ENCODE measurements around the gene CIAO1. TPM values are rescaled to one million over a fixed set of nuclear protein-coding genes. Genes with fewer than 3 reads are reported as not detected.
"Not testable (repeated sequence)": the region's sequence is repeated elsewhere in the genome, so short reads cannot be mapped to it uniquely, and the experiment has no call there.

Gene CIAO1
- 100 to 1,000 TPM; 106 to 114 (median 109) TPM for total RNA-seq

DNA sequence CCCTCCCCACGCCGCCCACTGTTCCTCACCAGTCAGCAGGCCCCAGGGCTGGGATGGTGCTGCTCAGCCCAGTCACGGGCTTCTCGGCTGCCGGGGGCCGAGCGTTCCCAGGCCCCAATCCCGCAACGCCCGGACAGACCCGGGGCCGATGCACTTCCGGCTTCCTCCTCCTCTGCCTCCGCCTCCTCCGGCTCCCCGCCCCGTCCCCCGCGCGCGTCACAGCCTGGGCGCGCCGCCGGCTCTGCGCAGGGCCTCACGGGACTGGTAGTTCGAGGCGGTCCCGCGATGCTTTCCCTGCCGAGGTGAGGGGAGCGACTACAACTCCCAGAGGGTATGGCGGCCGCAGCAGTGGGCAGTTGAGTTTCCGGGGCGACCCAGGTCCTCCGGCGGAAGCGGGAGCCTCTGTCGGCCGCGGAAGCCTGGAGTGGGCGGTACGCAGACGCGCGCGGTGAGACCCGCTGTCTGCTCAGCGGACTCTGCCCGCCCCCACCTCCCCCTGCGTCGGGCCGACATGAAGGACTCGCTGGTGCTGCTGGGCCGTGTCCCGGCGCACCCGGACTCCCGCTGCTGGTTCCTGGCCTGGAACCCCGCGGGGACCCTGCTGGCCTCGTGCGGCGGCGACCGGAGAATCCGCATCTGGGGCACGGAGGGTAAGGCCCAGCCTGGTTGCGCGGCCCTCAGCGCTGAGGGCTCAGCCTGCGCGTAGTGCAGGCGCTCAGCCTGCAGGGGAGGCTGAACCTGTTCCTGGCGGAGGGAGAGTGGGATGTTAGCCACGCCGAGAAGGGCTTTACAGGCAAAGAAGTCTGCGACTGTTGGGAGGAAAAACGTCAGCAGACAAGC, at the start of gene CIAO1, which contains the start of gene TMEM127:
TSS of gene CIAO1 (plus strand) at position 386 of the 840 bp plus-strand sequence. CDS start at position 512, 126 bp downstream.
TSS of gene TMEM127 (minus strand) at position 158 of the 840 bp plus-strand sequence. CDS start 616 bp downstream, outside the sequence.
- peaks cover 20% of the 10 kb centered on the region for H3K36me3 Mint-ChIP-seq (ENCODE audit: insufficient read depth)
- peak within 1 kb of the TSS; percentile 99 for H3K4me3 Mint-ChIP-seq
- DNase-seq (peak; percentile 96), ATAC-seq (peak; percentile 94 to 95)
- H3K27me3 Mint-ChIP-seq (ENCODE audit: low read depth), result no peaks in the 10 kb centered on the region
- H3K9me3 Mint-ChIP-seq, result no peaks in the 10 kb centered on the region
- peaks cover 50% of the 10 kb centered on the region for H3K4me1 Mint-ChIP-seq (ENCODE audit: low read depth)

DNA sequence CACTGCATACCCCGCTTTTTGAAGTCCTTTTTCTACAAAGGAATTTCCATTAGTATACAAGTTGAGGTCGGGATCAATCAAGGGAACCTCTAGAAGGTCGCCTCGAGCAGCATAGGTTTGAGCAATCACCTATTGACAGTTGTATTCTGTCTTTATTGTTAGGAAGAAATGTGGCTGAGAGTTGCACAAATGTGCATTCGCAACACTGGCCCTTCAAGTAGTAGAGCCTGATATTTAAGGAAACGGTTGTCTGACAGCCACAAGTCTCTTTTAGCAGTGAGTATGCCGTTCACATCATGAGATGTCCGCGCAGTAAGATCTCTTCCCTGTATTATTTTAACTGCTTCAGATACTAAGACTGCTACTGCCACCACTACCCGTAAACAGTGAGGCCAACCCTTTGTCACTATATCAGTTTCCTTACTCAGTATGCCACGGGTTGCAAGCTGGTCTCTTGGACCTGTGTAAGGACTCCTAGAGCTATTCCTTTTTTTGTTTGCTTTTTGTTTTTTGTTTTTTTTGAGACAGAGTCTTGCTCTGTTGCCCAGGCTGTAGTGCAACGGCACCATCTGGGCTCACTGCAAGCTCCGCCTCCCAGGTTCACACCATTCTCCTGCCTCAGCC, 47.4 kb upstream of the CIAO1 start:
- ATAC-seq (no peak), DNase-seq (no peak)
- no peaks in the 10 kb centered on the region for H3K9me3 Mint-ChIP-seq
- H3K27me3 Mint-ChIP-seq (ENCODE audit: low read depth), result no peaks in the 10 kb centered on the region
- H3K4me3 Mint-ChIP-seq, result no peak overlapping the region
- H3K36me3 Mint-ChIP-seq (ENCODE audit: insufficient read depth), result no peaks in the 10 kb centered on the region
- H3K4me1 Mint-ChIP-seq (ENCODE audit: low read depth), result no peaks in the 10 kb centered on the region

DNA sequence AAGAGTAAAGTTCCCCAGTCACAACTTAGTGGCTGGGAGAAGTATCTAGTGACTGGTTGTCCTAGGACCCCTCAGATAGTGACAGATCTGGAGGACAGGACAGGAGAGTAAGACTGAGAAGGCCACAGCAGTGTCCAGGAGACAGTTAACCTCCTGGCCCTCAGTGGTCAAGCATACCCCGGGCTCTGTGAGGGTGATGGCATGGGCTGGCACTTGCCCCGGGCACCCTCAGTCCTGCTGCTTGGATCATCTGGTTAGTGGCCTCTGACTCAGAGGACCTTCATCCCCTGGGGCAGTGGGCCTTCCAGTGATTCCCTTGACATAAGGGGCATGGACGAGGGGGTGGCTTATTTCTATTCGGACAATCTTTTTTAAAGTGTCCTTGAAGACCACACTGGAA, 46.1 kb upstream of the CIAO1 start:
- H3K36me3 Mint-ChIP-seq (ENCODE audit: insufficient read depth); H3K9me3 Mint-ChIP-seq; H3K27me3 Mint-ChIP-seq (ENCODE audit: low read depth); H3K4me3 Mint-ChIP-seq; ATAC-seq; DNase-seq; H3K4me1 Mint-ChIP-seq (ENCODE audit: low read depth): not testable (repeated sequence)

DNA sequence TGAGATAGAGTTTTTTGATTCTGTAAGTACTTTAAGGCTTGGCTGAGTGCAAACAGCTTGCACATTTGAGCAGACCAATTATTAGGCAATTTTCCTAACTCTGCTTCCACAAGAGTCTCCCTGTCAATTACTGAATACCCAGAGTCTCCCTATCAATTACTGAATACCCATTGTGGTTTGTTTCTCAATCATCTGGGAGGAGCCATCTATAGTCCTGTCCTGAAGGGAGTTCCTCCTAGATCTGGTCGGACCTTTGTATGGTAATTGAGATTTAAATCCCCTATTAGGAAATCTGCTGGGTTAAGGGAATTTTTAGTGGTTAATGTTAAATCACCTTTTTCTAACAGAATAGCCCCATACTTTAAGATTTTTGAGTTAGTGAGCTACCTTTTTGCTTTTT, 44.9 kb upstream of the CIAO1 start:
- not testable (repeated sequence) for H3K36me3 Mint-ChIP-seq (ENCODE audit: insufficient read depth); H3K9me3 Mint-ChIP-seq; ATAC-seq; H3K27me3 Mint-ChIP-seq (ENCODE audit: low read depth); H3K4me3 Mint-ChIP-seq; H3K4me1 Mint-ChIP-seq (ENCODE audit: low read depth); DNase-seq

DNA sequence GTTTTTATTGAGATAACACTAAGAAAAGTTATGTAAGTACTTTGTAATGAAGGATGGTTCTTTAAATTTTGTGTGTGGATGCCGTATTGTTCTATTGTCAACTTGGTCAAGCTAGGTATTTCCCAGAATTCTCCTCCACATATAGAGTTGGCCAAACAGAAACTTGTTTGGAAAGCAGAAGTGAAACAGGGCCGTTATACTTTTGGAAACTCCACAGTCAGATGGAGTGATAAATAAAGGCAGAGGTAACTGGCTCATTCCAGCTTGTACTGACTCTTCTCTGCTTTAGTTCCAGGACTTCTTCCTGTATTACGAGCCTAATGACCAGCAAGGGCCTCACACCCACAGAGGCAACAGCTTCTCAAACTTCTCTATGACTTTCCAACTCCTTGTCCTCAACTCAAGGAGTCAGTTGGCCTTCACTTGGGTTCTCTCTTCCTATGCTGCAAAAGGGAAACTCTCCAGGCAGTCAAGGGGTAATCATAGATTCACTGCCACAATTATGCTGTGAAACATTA, 41.0 kb upstream of the CIAO1 start:
- no peak for ATAC-seq
- Mint-ChIP-seq H3K27me3 (ENCODE audit: low read depth) (no peaks in the 10 kb centered on the region), H3K4me1 (ENCODE audit: low read depth) (peaks cover 3% of the 10 kb centered on the region), H3K36me3 (ENCODE audit: insufficient read depth) (no peaks in the 10 kb centered on the region), H3K9me3 (no peaks in the 10 kb centered on the region), H3K4me3 (no peak overlapping the region)
- no peak for DNase-seq

DNA sequence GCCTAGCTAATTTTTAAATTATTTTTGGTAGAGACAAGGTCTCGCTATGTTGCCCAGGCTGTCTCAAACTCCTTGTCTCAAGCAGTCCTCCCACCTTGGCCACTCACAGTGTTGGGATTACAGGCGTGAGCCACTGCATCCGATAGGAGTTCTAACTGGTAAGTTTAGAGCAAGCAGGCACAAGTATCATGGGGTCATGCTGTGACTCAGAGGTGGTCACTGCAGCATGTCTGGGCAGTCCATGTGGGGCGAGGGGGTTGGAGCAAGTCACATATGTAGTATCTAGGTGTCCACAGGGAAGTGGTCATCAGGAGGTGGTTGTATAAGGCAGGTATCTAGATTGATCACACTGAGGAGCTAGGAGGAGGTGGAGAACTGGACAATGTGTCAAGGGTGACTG, 34.7 kb upstream of the CIAO1 start:
- ATAC-seq (no peak), DNase-seq (no peak)
- Mint-ChIP-seq H3K27me3 (ENCODE audit: low read depth) (no peaks in the 10 kb centered on the region), H3K4me3 (no peak overlapping the region), H3K36me3 (ENCODE audit: insufficient read depth) (peaks cover 7% of the 10 kb centered on the region), H3K9me3 (no peaks in the 10 kb centered on the region), H3K4me1 (ENCODE audit: low read depth) (peaks cover 2% of the 10 kb centered on the region)

DNA sequence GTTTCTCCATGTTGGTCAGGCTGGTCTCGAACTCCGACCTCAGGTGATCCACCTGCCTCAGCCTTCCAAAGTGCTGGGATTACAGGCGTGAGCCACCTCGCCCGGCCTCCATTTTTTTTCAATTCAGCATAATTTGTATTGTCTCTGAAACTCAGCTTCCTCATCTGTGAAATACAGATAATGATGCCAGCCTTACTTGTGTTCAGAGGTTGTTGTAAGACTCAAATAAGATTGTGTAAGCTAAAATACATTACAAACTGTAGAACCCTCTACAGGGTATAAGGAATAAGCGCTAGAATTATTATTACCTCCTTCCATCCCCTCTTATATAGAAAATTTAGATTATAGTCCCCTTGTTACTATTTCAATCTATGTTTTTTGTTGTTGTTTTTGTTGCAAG, 32.6 kb upstream of the CIAO1 start:
- no peak overlapping the region for H3K4me3 Mint-ChIP-seq
- ATAC-seq, result no peak
- peaks cover 2% of the 10 kb centered on the region for H3K4me1 Mint-ChIP-seq (ENCODE audit: low read depth)

DNA sequence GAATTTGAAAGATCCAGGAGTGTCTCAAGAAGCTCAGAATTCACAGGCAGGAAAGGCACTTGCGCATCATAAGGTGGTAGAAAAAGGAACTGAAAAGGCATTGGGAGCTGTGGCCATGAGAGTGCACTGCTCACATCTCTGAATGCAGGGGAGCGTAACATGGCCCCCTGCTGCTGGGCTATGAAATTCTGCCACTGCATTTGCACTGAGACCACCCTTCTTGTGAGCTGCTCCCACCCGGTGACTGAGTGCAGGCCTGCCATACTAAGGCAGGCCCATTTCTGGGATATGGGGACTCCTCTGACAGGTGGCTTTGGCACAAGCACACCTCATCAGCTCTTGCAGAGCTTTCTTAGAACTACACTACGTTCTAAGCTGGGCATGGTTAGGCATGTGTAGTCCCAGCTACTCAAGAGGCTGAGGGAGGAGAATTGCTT, 32.1 kb upstream of the CIAO1 start:
- no peak for ATAC-seq
- Mint-ChIP-seq H3K4me1 (ENCODE audit: low read depth) (peaks cover 2% of the 10 kb centered on the region), H3K27me3 (ENCODE audit: low read depth) (no peaks in the 10 kb centered on the region)

More for the DNA sequence above, 32.6 kb upstream of the CIAO1 start:
- H3K27me3 Mint-ChIP-seq (ENCODE audit: low read depth), result no peaks in the 10 kb centered on the region
- H3K9me3 Mint-ChIP-seq, result no peaks in the 10 kb centered on the region
- peaks cover 9% of the 10 kb centered on the region for H3K36me3 Mint-ChIP-seq (ENCODE audit: insufficient read depth)
- DNase-seq, result no peak

DNA sequence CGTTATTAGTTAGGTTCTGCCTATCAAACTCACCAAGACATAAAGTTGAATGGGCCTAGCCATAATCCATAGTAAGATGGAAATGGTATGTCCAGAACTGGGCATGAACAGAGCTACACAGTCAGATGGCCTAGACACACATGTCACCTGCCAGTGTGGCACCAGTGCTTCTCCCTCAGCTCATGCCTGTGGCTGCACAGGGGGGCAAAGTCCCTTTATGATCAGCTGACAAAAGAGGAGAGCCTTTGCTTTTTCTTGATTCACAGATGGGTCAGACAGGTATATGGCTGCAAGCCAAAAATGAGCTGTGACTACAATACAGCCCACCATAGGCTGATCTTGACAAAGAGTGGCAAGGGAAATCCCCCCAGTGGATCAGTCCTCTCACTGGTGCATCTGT, 29.1 kb upstream of the CIAO1 start:
- no peak for ATAC-seq
- Mint-ChIP-seq H3K27me3 (ENCODE audit: low read depth) (no peaks in the 10 kb centered on the region), H3K36me3 (ENCODE audit: insufficient read depth) (peaks cover 9% of the 10 kb centered on the region), H3K4me3 (no peak overlapping the region), H3K9me3 (no peaks in the 10 kb centered on the region), H3K4me1 (ENCODE audit: low read depth) (peaks cover 16% of the 10 kb centered on the region)
- DNase-seq, result no peak

More for the DNA sequence above, 32.1 kb upstream of the CIAO1 start:
- peaks cover 9% of the 10 kb centered on the region for H3K36me3 Mint-ChIP-seq (ENCODE audit: insufficient read depth)
- no peak for DNase-seq
- no peak overlapping the region for H3K4me3 Mint-ChIP-seq
- H3K9me3 Mint-ChIP-seq, result no peaks in the 10 kb centered on the region

DNA sequence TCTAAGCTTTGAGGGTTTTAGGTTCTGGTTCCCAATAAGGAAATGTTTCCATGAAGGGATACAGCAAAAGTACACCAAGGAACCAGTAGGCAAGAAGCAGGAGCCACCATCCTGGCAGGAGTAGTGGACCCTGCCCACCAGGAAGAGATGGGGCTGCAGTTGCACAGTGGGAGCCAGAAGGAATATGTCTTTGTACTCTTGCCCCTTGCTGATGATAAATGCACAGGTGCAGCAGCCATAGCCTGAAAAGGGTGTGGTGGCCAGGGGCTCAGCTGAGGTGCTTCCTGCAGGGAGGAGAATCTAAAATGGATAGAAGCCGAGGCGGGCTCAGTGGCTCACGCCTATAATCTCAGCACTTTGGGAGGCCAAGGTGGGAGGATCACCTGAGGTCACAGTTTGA, 27.8 kb upstream of the CIAO1 start:
- DNase-seq (no peak), ATAC-seq (no peak)
- Mint-ChIP-seq H3K27me3 (ENCODE audit: low read depth) (no peaks in the 10 kb centered on the region), H3K4me3 (no peak overlapping the region), H3K4me1 (ENCODE audit: low read depth) (peaks cover 28% of the 10 kb centered on the region), H3K9me3 (no peaks in the 10 kb centered on the region), H3K36me3 (ENCODE audit: insufficient read depth) (peaks cover 9% of the 10 kb centered on the region)

DNA sequence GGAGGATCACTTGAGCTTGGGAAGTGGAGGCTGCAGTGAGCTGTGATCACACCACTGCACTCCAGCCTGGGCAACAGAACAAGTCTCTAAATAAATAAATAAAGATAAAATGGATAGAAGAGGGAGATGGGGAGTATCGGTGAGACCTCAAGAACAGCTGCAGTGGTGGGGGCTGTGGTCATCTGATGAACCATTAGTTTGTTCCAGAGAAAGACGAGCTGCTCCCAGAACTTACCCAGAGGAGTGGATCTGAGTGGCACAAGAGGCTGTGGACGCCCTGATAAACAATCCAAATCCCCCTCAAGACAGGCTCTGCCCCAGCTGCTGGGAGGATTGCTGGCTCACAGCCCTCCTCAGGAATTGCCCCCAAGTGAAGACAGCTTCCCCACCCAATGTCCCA, 26.9 kb upstream of the CIAO1 start:
- Mint-ChIP-seq H3K4me3 (no peak overlapping the region), H3K36me3 (ENCODE audit: insufficient read depth) (peaks cover 9% of the 10 kb centered on the region), H3K4me1 (ENCODE audit: low read depth) (peaks cover 26% of the 10 kb centered on the region), H3K27me3 (ENCODE audit: low read depth) (no peaks in the 10 kb centered on the region), H3K9me3 (no peaks in the 10 kb centered on the region)
- ATAC-seq, result no peak
- DNase-seq, result no peak

DNA sequence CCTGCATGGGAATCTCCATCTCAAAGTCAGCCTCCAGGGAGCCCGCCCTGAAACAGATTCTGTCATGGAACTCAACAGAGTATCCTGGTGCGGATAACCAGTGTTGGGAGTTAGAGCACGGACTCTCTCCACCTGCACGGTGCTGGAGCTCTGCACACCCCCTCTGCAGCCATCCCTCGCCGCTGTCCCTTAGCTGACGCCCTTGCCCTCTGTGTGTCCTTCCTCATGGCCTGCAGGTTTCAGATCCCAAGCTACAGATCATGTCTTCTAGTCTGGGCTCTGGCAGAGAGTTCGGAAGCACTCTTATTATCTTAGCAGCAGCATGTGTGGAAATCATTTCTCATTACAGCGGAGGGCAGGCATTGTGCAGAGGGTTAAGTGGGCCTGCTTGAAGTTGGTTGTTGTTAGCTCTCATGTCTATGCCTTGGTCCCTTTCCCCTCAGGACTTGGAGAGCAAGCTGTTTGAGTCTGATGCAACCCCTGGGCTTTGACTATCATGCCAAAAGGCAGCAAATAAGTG, 26.2 kb upstream of the CIAO1 start:
- ATAC-seq (no peak), DNase-seq (no peak)
- H3K9me3 Mint-ChIP-seq, result no peaks in the 10 kb centered on the region
- peaks cover 30% of the 10 kb centered on the region for H3K4me1 Mint-ChIP-seq (ENCODE audit: low read depth)
- H3K27me3 Mint-ChIP-seq (ENCODE audit: low read depth), result no peaks in the 10 kb centered on the region
- H3K4me3 Mint-ChIP-seq, result no peak overlapping the region
- peaks cover 6% of the 10 kb centered on the region for H3K36me3 Mint-ChIP-seq (ENCODE audit: insufficient read depth)

DNA sequence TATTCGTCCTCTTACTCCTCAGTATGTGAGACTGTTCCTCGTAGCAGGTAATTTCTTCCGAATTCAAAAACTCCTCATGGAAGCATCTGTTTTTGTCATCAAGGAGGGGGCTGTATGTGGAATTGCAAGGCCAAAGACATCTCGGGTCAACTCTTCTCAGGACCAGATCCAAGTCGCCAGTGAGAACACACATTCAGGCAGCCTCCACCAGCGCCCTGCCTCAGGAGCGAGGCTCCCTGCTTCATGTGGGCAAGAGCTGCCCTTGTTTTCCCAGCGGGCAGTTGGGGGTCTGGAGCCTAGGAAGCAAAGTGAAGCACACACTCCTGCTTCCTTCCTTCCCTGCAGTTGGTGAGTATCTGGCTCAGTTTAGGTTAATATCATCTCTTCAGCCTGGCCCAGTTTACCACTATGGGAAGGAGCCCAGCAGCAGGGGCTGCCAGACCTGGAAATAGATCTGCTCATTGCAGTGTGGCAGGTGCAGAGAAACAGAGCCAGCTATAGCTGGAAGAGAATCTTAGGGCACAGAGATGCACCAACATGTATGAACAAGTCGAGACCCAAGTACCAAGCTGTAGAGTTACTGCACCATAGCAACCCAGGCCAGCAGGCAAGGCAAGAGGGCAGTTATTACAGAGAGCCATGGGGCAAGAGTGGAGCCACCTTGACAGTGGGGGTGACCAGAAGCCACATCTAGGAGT, 25.5 kb upstream of the CIAO1 start:
- ATAC-seq (no peak), DNase-seq (no peak)
- Mint-ChIP-seq H3K9me3 (no peaks in the 10 kb centered on the region), H3K36me3 (ENCODE audit: insufficient read depth) (peaks cover 6% of the 10 kb centered on the region), H3K27me3 (ENCODE audit: low read depth) (no peaks in the 10 kb centered on the region), H3K4me3 (no peak overlapping the region), H3K4me1 (ENCODE audit: low read depth) (peaks cover 33% of the 10 kb centered on the region)

DNA sequence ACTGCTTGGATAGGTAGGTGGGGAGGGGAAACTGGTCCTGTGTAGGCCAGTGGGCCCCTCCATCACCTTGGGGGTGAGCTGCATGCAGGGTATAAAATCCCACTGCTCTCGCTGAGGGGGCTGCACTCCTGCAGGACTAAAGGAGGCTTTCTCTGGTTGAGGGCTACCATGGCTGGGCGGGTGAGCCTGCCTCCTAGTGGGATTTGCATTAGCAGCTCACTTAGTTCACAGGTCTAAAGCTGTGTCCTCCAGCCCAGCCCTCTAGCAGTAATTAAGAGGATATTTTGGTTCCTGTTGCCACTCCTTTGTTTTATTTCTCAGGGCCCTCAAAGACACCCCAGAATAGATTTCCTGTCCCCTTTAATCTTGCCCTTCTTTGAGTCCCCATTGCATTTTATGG, 24.8 kb upstream of the CIAO1 start:
- Mint-ChIP-seq H3K27me3 (ENCODE audit: low read depth) (no peaks in the 10 kb centered on the region), H3K36me3 (ENCODE audit: insufficient read depth) (peaks cover 5% of the 10 kb centered on the region), H3K9me3 (no peaks in the 10 kb centered on the region), H3K4me1 (ENCODE audit: low read depth) (peaks cover 41% of the 10 kb centered on the region), H3K4me3 (no peak overlapping the region)
- DNase-seq (no peak), ATAC-seq (no peak)
